ENCODE measurements around the gene TOLLIP.

GRCh38 chr11:1259561-1259960 lies 49.9 kb downstream of the TOLLIP start:
- TF ChIP-seq RAD21 (IDR thresholded peaks at IDR 0.05; ENCODE audit: low read depth) (no peak), YY1 (IDR thresholded peaks at IDR 0.05; ENCODE audit: low read depth) (no peak)

Data from Ishikawa (cell line).